Esophagus squamous epithelium (tissue), 4 donors: ENCODE data around the gene GP5.

ENCODE experiments used
- POLR2A ChIP-seq, 4 donors: fragments of 450-650 bp; IDR thresholded peaks; one replicate each; pipeline ENCODE4 v1.6.1; 2017; ENCODE audit warnings: antibody characterized with exemption in 4 of 4, mild to moderate bottlenecking in 4 of 4, moderate library complexity in 3 of 4
- TF ChIP-seq, protein P1 (sequence below), 6 experiments: fragments of 450-650 bp in 4 of 6; fragments of 200-600 bp in 2 of 6; sonication (generic) in 2 of 6; IDR thresholded peaks; one replicate each; pipeline ENCODE4 v1.5.1; 2016 to 2019; ENCODE audit warnings: antibody characterized with exemption in 6 of 6, mild to moderate bottlenecking in 4 of 6, moderate library complexity in 4 of 6

- TF ChIP-seq, protein P1, sequence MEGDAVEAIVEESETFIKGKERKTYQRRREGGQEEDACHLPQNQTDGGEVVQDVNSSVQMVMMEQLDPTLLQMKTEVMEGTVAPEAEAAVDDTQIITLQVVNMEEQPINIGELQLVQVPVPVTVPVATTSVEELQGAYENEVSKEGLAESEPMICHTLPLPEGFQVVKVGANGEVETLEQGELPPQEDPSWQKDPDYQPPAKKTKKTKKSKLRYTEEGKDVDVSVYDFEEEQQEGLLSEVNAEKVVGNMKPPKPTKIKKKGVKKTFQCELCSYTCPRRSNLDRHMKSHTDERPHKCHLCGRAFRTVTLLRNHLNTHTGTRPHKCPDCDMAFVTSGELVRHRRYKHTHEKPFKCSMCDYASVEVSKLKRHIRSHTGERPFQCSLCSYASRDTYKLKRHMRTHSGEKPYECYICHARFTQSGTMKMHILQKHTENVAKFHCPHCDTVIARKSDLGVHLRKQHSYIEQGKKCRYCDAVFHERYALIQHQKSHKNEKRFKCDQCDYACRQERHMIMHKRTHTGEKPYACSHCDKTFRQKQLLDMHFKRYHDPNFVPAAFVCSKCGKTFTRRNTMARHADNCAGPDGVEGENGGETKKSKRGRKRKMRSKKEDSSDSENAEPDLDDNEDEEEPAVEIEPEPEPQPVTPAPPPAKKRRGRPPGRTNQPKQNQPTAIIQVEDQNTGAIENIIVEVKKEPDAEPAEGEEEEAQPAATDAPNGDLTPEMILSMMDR (IDR thresholded peaks at IDR 0.05) = no peak
- no peak for TF ChIP-seq POLR2A (IDR thresholded peaks at IDR 0.05)
These were observed 2.3 kb upstream of the GP5 start for GRCh38 chr3:194401346-194401745.
